Measurements from ENCODE around the gene NEGR1.

The NEGR1 gene

GRCh38 chr1:72184099-72184701 lies 98.1 kb downstream of the NEGR1 start:
- no peaks in the 10 kb centered on the region for H3K4me1 Mint-ChIP-seq
- no peak overlapping the region for H3K4me3 Mint-ChIP-seq
- no peaks in the 10 kb centered on the region for H3K27me3 Mint-ChIP-seq
- no peaks in the 10 kb centered on the region for H3K9me3 Mint-ChIP-seq
- no peak overlapping the region for H3K27ac Mint-ChIP-seq
- H3K36me3 Mint-ChIP-seq: no peaks in the 10 kb centered on the region

- no peak overlapping the region for H3K27ac Mint-ChIP-seq
- H3K27me3 Mint-ChIP-seq: no peaks in the 10 kb centered on the region
- no peak overlapping the region for H3K4me3 Mint-ChIP-seq
- no peaks in the 10 kb centered on the region for H3K9me3 Mint-ChIP-seq
- no peaks in the 10 kb centered on the region for H3K4me1 Mint-ChIP-seq
- H3K36me3 Mint-ChIP-seq: no peaks in the 10 kb centered on the region
Observed at GRCh38 chr1:72182859-72183258, 99.5 kb downstream of the NEGR1 start.

- no peaks in the 10 kb centered on the region for H3K4me1 Mint-ChIP-seq
- H3K27me3 Mint-ChIP-seq: no peaks in the 10 kb centered on the region
- H3K27ac Mint-ChIP-seq: no peak overlapping the region
- no peaks in the 10 kb centered on the region for H3K36me3 Mint-ChIP-seq
- H3K9me3 Mint-ChIP-seq: no peaks in the 10 kb centered on the region
- no peak overlapping the region for H3K4me3 Mint-ChIP-seq
Observed at GRCh38 chr1:72178266-72178665, 104.1 kb downstream of the NEGR1 start.

- H3K27ac Mint-ChIP-seq: no peak overlapping the region
- no peaks in the 10 kb centered on the region for H3K27me3 Mint-ChIP-seq
- H3K4me1 Mint-ChIP-seq: no peaks in the 10 kb centered on the region
- no peaks in the 10 kb centered on the region for H3K9me3 Mint-ChIP-seq
- H3K4me3 Mint-ChIP-seq: no peak overlapping the region
- H3K36me3 Mint-ChIP-seq: no peaks in the 10 kb centered on the region
Observed at GRCh38 chr1:72177711-72178110, 104.6 kb downstream of the NEGR1 start.

GRCh38 chr1:72170246-72170645 lies 112.1 kb downstream of the NEGR1 start:
- Mint-ChIP-seq H3K4me1 (no peaks in the 10 kb centered on the region), H3K36me3 (no peaks in the 10 kb centered on the region), H3K4me3 (no peak overlapping the region), H3K9me3 (no peaks in the 10 kb centered on the region), H3K27me3 (no peaks in the 10 kb centered on the region), H3K27ac (no peak overlapping the region)

- H3K4me3 Mint-ChIP-seq: no peak overlapping the region
- no peaks in the 10 kb centered on the region for H3K4me1 Mint-ChIP-seq
- H3K27ac Mint-ChIP-seq: no peak overlapping the region
- peaks cover 6% of the 10 kb centered on the region for H3K9me3 Mint-ChIP-seq
- no peaks in the 10 kb centered on the region for H3K36me3 Mint-ChIP-seq
- H3K27me3 Mint-ChIP-seq: no peaks in the 10 kb centered on the region
Observed at GRCh38 chr1:72166426-72166825, 115.9 kb downstream of the NEGR1 start.

GRCh38 chr1:72150508-72150907 lies 131.8 kb downstream of the NEGR1 start:
- Mint-ChIP-seq H3K4me3 (no peak overlapping the region), H3K27me3 (peaks cover 2% of the 10 kb centered on the region), H3K36me3 (no peaks in the 10 kb centered on the region)

GRCh38 chr1:72141875-72142274 lies 140.5 kb downstream of the NEGR1 start:
- no peaks in the 10 kb centered on the region for H3K9me3 Mint-ChIP-seq
- H3K4me1 Mint-ChIP-seq: no peaks in the 10 kb centered on the region
- H3K27me3 Mint-ChIP-seq: no peaks in the 10 kb centered on the region
- H3K36me3 Mint-ChIP-seq: no peaks in the 10 kb centered on the region
- no peak overlapping the region for H3K4me3 Mint-ChIP-seq
- no peak overlapping the region for H3K27ac Mint-ChIP-seq

More at GRCh38 chr1:72150508-72150907, 131.8 kb downstream of the NEGR1 start:
- Mint-ChIP-seq H3K27ac (no peak overlapping the region), H3K9me3 (peaks cover 5% of the 10 kb centered on the region), H3K4me1 (no peaks in the 10 kb centered on the region)

GRCh38 chr1:72140222-72140621 lies 142.1 kb downstream of the NEGR1 start:
- Mint-ChIP-seq H3K4me3 (no peak overlapping the region), H3K27ac (no peak overlapping the region), H3K36me3 (no peaks in the 10 kb centered on the region), H3K9me3 (no peaks in the 10 kb centered on the region), H3K27me3 (no peaks in the 10 kb centered on the region), H3K4me1 (no peaks in the 10 kb centered on the region)

GRCh38 chr1:72137656-72138055 lies 144.7 kb downstream of the NEGR1 start:
- no peak overlapping the region for H3K27ac Mint-ChIP-seq
- no peaks in the 10 kb centered on the region for H3K4me1 Mint-ChIP-seq
- H3K27me3 Mint-ChIP-seq: no peaks in the 10 kb centered on the region
- H3K4me3 Mint-ChIP-seq: no peak overlapping the region
- no peaks in the 10 kb centered on the region for H3K36me3 Mint-ChIP-seq
- no peaks in the 10 kb centered on the region for H3K9me3 Mint-ChIP-seq

GRCh38 chr1:72129869-72130268 lies 152.5 kb downstream of the NEGR1 start:
- Mint-ChIP-seq H3K27me3 (no peaks in the 10 kb centered on the region), H3K36me3 (no peaks in the 10 kb centered on the region), H3K9me3 (no peaks in the 10 kb centered on the region)

GRCh38 chr1:72122099-72122880 lies 160.0 kb downstream of the NEGR1 start:
- Mint-ChIP-seq H3K4me3 (no peak overlapping the region), H3K9me3 (no peaks in the 10 kb centered on the region), H3K27me3 (no peaks in the 10 kb centered on the region), H3K4me1 (no peaks in the 10 kb centered on the region), H3K27ac (no peak overlapping the region), H3K36me3 (no peaks in the 10 kb centered on the region)

More at GRCh38 chr1:72129869-72130268, 152.5 kb downstream of the NEGR1 start:
- no peak overlapping the region for H3K27ac Mint-ChIP-seq
- no peak overlapping the region for H3K4me3 Mint-ChIP-seq
- H3K4me1 Mint-ChIP-seq: no peaks in the 10 kb centered on the region

- Mint-ChIP-seq H3K9me3 (no peaks in the 10 kb centered on the region), H3K27me3 (no peaks in the 10 kb centered on the region), H3K4me3 (no peak overlapping the region)
Observed at GRCh38 chr1:72119491-72119890, 162.8 kb downstream of the NEGR1 start.

GRCh38 chr1:72117621-72118020 lies 164.7 kb downstream of the NEGR1 start:
- Mint-ChIP-seq H3K9me3 (no peaks in the 10 kb centered on the region), H3K4me1 (no peaks in the 10 kb centered on the region), H3K27ac (no peak overlapping the region), H3K27me3 (no peaks in the 10 kb centered on the region), H3K4me3 (no peak overlapping the region), H3K36me3 (no peaks in the 10 kb centered on the region)

More at GRCh38 chr1:72119491-72119890, 162.8 kb downstream of the NEGR1 start:
- no peak overlapping the region for H3K27ac Mint-ChIP-seq
- no peaks in the 10 kb centered on the region for H3K36me3 Mint-ChIP-seq
- no peaks in the 10 kb centered on the region for H3K4me1 Mint-ChIP-seq

GRCh38 chr1:72115290-72115689 lies 167.0 kb downstream of the NEGR1 start:
- no peaks in the 10 kb centered on the region for H3K36me3 Mint-ChIP-seq
- no peaks in the 10 kb centered on the region for H3K9me3 Mint-ChIP-seq
- no peak overlapping the region for H3K4me3 Mint-ChIP-seq
- H3K4me1 Mint-ChIP-seq: no peaks in the 10 kb centered on the region
- no peaks in the 10 kb centered on the region for H3K27me3 Mint-ChIP-seq
- no peak overlapping the region for H3K27ac Mint-ChIP-seq

- no peak overlapping the region for H3K4me3 Mint-ChIP-seq
- no peaks in the 10 kb centered on the region for H3K36me3 Mint-ChIP-seq
- no peak overlapping the region for H3K27ac Mint-ChIP-seq
- no peaks in the 10 kb centered on the region for H3K4me1 Mint-ChIP-seq
- no peaks in the 10 kb centered on the region for H3K9me3 Mint-ChIP-seq
- H3K27me3 Mint-ChIP-seq: no peaks in the 10 kb centered on the region
Observed at GRCh38 chr1:72111662-72112061, 170.7 kb downstream of the NEGR1 start.
